ENCODE data around the gene DLG2.

The DLG2 gene

GRCh38 chr11:84097186-84097585, 1530.0 kb downstream of the DLG2 start:
- H3K4me1 ChIP-seq (ENCODE audit: insufficient read depth, low read length), result no peaks in the 10 kb centered on the region
- H3K9me3 ChIP-seq (ENCODE audit: low read length), result no peaks in the 10 kb centered on the region
- H3K27ac ChIP-seq (ENCODE audit: low read depth, low read length), result no peak overlapping the region
- no peak overlapping the region for H3K4me3 ChIP-seq (ENCODE audit: low read depth in 1 of 2, low read length in 2 of 2)
- no peaks in the 10 kb centered on the region for H3K36me3 ChIP-seq (ENCODE audit: insufficient read depth, low read length)
- no peak overlapping the region for H3K9ac ChIP-seq (ENCODE audit: low read length)
- H3K27me3 ChIP-seq (ENCODE audit: control insufficient read depth in 1 of 2, insufficient read depth in 2 of 2, low read length in 2 of 2), result no peaks in the 10 kb centered on the region

GRCh38 chr11:84091212-84091986, 1535.7 kb downstream of the DLG2 start:
- Histone ChIP-seq H3K9me3 (ENCODE audit: low read length) (no peaks in the 10 kb centered on the region), H3K9ac (ENCODE audit: low read length) (no peak overlapping the region), H3K27ac (ENCODE audit: low read depth, low read length) (no peak overlapping the region), H3K4me3 (ENCODE audit: low read depth in 1 of 2, low read length in 2 of 2) (no peak overlapping the region), H3K4me1 (ENCODE audit: insufficient read depth, low read length) (no peaks in the 10 kb centered on the region), H3K27me3 (ENCODE audit: control insufficient read depth in 1 of 2, insufficient read depth in 2 of 2, low read length in 2 of 2) (no peaks in the 10 kb centered on the region), H3K36me3 (ENCODE audit: insufficient read depth, low read length) (no peaks in the 10 kb centered on the region)

GRCh38 chr11:84089072-84090057, 1537.8 kb downstream of the DLG2 start:
- H3K27me3 ChIP-seq (ENCODE audit: control insufficient read depth in 1 of 2, insufficient read depth in 2 of 2, low read length in 2 of 2), result no peaks in the 10 kb centered on the region
- no peak overlapping the region for H3K9ac ChIP-seq (ENCODE audit: low read length)
- H3K9me3 ChIP-seq (ENCODE audit: low read length), result no peaks in the 10 kb centered on the region
- no peak overlapping the region for H3K27ac ChIP-seq (ENCODE audit: low read depth, low read length)
- no peaks in the 10 kb centered on the region for H3K36me3 ChIP-seq (ENCODE audit: insufficient read depth, low read length)
- no peaks in the 10 kb centered on the region for H3K4me1 ChIP-seq (ENCODE audit: insufficient read depth, low read length)
- H3K4me3 ChIP-seq (ENCODE audit: low read depth in 1 of 2, low read length in 2 of 2), result no peak overlapping the region

- Histone ChIP-seq H3K27me3 (ENCODE audit: control insufficient read depth in 1 of 2, insufficient read depth in 2 of 2, low read length in 2 of 2) (no peaks in the 10 kb centered on the region), H3K4me1 (ENCODE audit: insufficient read depth, low read length) (no peaks in the 10 kb centered on the region), H3K27ac (ENCODE audit: low read depth, low read length) (no peak overlapping the region), H3K9ac (ENCODE audit: low read length) (no peak overlapping the region), H3K36me3 (ENCODE audit: insufficient read depth, low read length) (no peaks in the 10 kb centered on the region), H3K4me3 (ENCODE audit: low read depth in 1 of 2, low read length in 2 of 2) (no peak overlapping the region), H3K9me3 (ENCODE audit: low read length) (no peaks in the 10 kb centered on the region)
Observed at GRCh38 chr11:84071851-84072250, 1555.3 kb downstream of the DLG2 start.

GRCh38 chr11:84069048-84069447, 1558.1 kb downstream of the DLG2 start:
- no peak overlapping the region for H3K4me3 ChIP-seq (ENCODE audit: low read depth in 1 of 2, low read length in 2 of 2)
- no peaks in the 10 kb centered on the region for H3K36me3 ChIP-seq (ENCODE audit: insufficient read depth, low read length)
- H3K27ac ChIP-seq (ENCODE audit: low read depth, low read length), result no peak overlapping the region
- H3K9me3 ChIP-seq (ENCODE audit: low read length), result no peaks in the 10 kb centered on the region
- H3K9ac ChIP-seq (ENCODE audit: low read length), result no peak overlapping the region
- no peaks in the 10 kb centered on the region for H3K27me3 ChIP-seq (ENCODE audit: control insufficient read depth in 1 of 2, insufficient read depth in 2 of 2, low read length in 2 of 2)
- no peaks in the 10 kb centered on the region for H3K4me1 ChIP-seq (ENCODE audit: insufficient read depth, low read length)

GRCh38 chr11:84061726-84062125, 1565.4 kb downstream of the DLG2 start:
- Histone ChIP-seq H3K27ac (ENCODE audit: low read depth, low read length) (no peak overlapping the region), H3K9ac (ENCODE audit: low read length) (no peak overlapping the region), H3K9me3 (ENCODE audit: low read length) (no peaks in the 10 kb centered on the region), H3K36me3 (ENCODE audit: insufficient read depth, low read length) (no peaks in the 10 kb centered on the region), H3K4me1 (ENCODE audit: insufficient read depth, low read length) (peaks cover 3% of the 10 kb centered on the region), H3K4me3 (ENCODE audit: low read depth in 1 of 2, low read length in 2 of 2) (no peak overlapping the region), H3K27me3 (ENCODE audit: control insufficient read depth in 1 of 2, insufficient read depth in 2 of 2, low read length in 2 of 2) (no peaks in the 10 kb centered on the region)

- H3K36me3 ChIP-seq (ENCODE audit: insufficient read depth, low read length), result no peaks in the 10 kb centered on the region
- no peaks in the 10 kb centered on the region for H3K27me3 ChIP-seq (ENCODE audit: control insufficient read depth in 1 of 2, insufficient read depth in 2 of 2, low read length in 2 of 2)
- no peak overlapping the region for H3K27ac ChIP-seq (ENCODE audit: low read depth, low read length)
- H3K9ac ChIP-seq (ENCODE audit: low read length), result no peak overlapping the region
- no peaks in the 10 kb centered on the region for H3K9me3 ChIP-seq (ENCODE audit: low read length)
- H3K4me3 ChIP-seq (ENCODE audit: low read depth in 1 of 2, low read length in 2 of 2), result no peak overlapping the region
- H3K4me1 ChIP-seq (ENCODE audit: insufficient read depth, low read length), result peaks cover 7% of the 10 kb centered on the region
Observed at GRCh38 chr11:84056653-84057376, 1570.3 kb downstream of the DLG2 start.

GRCh38 chr11:84045146-84045545, 1582.0 kb downstream of the DLG2 start:
- Histone ChIP-seq H3K27me3 (ENCODE audit: control insufficient read depth in 1 of 2, insufficient read depth in 2 of 2, low read length in 2 of 2) (no peaks in the 10 kb centered on the region), H3K9me3 (ENCODE audit: low read length) (no peaks in the 10 kb centered on the region), H3K4me1 (ENCODE audit: insufficient read depth, low read length) (no peaks in the 10 kb centered on the region), H3K27ac (ENCODE audit: low read depth, low read length) (no peak overlapping the region), H3K36me3 (ENCODE audit: insufficient read depth, low read length) (no peaks in the 10 kb centered on the region), H3K9ac (ENCODE audit: low read length) (no peak overlapping the region), H3K4me3 (ENCODE audit: low read depth in 1 of 2, low read length in 2 of 2) (no peak overlapping the region)

GRCh38 chr11:84044706-84045105, 1582.4 kb downstream of the DLG2 start:
- no peaks in the 10 kb centered on the region for H3K27me3 ChIP-seq (ENCODE audit: control insufficient read depth in 1 of 2, insufficient read depth in 2 of 2, low read length in 2 of 2)

GRCh38 chr11:84036664-84037194, 1590.4 kb downstream of the DLG2 start:
- H3K4me1 ChIP-seq (ENCODE audit: insufficient read depth, low read length), result peaks cover 21% of the 10 kb centered on the region
- no peaks in the 10 kb centered on the region for H3K36me3 ChIP-seq (ENCODE audit: insufficient read depth, low read length)
- no peak overlapping the region for H3K9ac ChIP-seq (ENCODE audit: low read length)
- H3K27ac ChIP-seq (ENCODE audit: low read depth, low read length), result no peak overlapping the region
- H3K27me3 ChIP-seq (ENCODE audit: control insufficient read depth in 1 of 2, insufficient read depth in 2 of 2, low read length in 2 of 2), result no peaks in the 10 kb centered on the region
- no peak overlapping the region for H3K4me3 ChIP-seq (ENCODE audit: low read depth in 1 of 2, low read length in 2 of 2)
- H3K9me3 ChIP-seq (ENCODE audit: low read length), result no peaks in the 10 kb centered on the region

More at GRCh38 chr11:84044706-84045105, 1582.4 kb downstream of the DLG2 start:
- H3K9ac ChIP-seq (ENCODE audit: low read length), result no peak overlapping the region
- no peaks in the 10 kb centered on the region for H3K4me1 ChIP-seq (ENCODE audit: insufficient read depth, low read length)
- no peaks in the 10 kb centered on the region for H3K9me3 ChIP-seq (ENCODE audit: low read length)
- H3K4me3 ChIP-seq (ENCODE audit: low read depth in 1 of 2, low read length in 2 of 2), result no peak overlapping the region
- H3K36me3 ChIP-seq (ENCODE audit: insufficient read depth, low read length), result no peaks in the 10 kb centered on the region
- H3K27ac ChIP-seq (ENCODE audit: low read depth, low read length), result no peak overlapping the region

- H3K36me3 ChIP-seq (ENCODE audit: insufficient read depth, low read length), result no peaks in the 10 kb centered on the region
- no peak overlapping the region for H3K4me3 ChIP-seq (ENCODE audit: low read depth in 1 of 2, low read length in 2 of 2)
- H3K27me3 ChIP-seq (ENCODE audit: control insufficient read depth in 1 of 2, insufficient read depth in 2 of 2, low read length in 2 of 2), result no peaks in the 10 kb centered on the region
- no peak overlapping the region for H3K27ac ChIP-seq (ENCODE audit: low read depth, low read length)
- peaks cover 21% of the 10 kb centered on the region for H3K4me1 ChIP-seq (ENCODE audit: insufficient read depth, low read length)
- H3K9ac ChIP-seq (ENCODE audit: low read length), result no peak overlapping the region
- H3K9me3 ChIP-seq (ENCODE audit: low read length), result no peaks in the 10 kb centered on the region
Observed at GRCh38 chr11:84035645-84036044, 1591.5 kb downstream of the DLG2 start.
